SK-MEL-5 (cell line): ENCODE measurements around the gene SMCR8. TPM values are rescaled to one million over a fixed set of nuclear protein-coding genes. Genes with fewer than 3 reads are reported as not detected.
"Not testable (repeated sequence)": the region's sequence is repeated elsewhere in the genome, so short reads cannot be mapped to it uniquely, and the experiment has no call there.

ENCODE experiments used
- DNase-seq: peaks from one replicate; pipeline ENCODE4 v3.0.0-alpha.2; 2016; ENCODE audit warnings: low read depth, low spot score
- in situ Hi-C: cut with HindIII; loops from 2 replicates; pipeline ENCODE4 v1.10.0; 2016; ENCODE audit warnings: low sequenced_read_pairs, high pct_unique_total_duplicates, low pct_unique_long_range_greater_than_20kb
- total RNA-seq: library from RNA; depleted of rRNA; stranded (reverse); fragments of >200 nt; shearing (Covaris generic); gene quantifications from 2 replicates; pipeline ENCODE4 v1.2.3, GENCODE V29; 2014

Gene SMCR8
- total RNA-seq, 1 experiment from 2014 or later = 22.0 TPM

DNA sequence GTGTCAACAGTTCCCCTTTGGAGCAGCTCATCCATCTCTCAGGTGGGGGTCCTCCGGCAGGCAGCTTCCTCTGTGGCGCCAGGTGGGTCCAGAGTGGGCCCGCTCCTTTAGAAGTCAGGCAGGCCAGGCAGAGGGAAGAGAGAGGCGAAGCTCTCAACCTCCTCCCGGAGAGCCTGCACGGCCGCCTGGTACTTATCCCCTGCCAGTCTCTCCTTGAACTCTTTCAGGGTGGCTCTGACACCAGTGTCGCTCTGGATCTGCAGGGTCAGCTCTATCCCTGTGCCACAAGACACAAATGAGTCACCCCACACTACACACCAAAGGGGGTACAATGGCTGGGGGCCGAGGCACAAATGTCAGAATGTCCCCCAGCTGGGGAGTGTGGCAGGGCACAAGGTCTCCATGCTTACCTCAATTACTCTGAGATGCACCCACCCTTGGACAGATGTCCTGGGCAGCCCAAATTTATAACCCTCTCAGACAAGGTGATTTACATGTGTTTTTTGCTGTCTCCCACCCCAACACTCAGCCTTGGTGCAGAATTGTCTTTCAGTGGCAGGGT is 13.6 kb downstream of the SMCR8 start:
- DNase-seq = no peak
- in situ Hi-C loops = no loop called here

DNA sequence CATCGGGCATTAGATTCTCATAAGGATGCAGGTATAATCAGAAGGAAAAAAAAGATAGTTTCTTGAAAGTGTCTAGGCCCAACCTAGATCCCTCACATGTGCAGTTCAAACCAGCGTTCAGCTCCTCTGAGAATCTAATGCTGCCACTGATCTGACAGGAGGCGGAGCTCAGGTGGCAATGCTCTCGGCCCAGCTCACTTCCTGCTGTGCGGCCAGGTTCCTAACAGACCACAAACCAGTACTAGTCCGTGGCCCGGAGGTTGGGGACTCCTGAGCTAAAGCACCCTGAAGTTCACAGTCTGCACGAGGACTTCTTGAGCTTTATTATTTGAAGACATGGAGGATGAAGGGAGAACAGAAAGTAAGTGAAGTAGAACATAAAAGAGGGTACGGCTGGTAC is 16.8 kb downstream of the SMCR8 start:
- in situ Hi-C loops = no loop called here
- DNase-seq = no peak

DNA sequence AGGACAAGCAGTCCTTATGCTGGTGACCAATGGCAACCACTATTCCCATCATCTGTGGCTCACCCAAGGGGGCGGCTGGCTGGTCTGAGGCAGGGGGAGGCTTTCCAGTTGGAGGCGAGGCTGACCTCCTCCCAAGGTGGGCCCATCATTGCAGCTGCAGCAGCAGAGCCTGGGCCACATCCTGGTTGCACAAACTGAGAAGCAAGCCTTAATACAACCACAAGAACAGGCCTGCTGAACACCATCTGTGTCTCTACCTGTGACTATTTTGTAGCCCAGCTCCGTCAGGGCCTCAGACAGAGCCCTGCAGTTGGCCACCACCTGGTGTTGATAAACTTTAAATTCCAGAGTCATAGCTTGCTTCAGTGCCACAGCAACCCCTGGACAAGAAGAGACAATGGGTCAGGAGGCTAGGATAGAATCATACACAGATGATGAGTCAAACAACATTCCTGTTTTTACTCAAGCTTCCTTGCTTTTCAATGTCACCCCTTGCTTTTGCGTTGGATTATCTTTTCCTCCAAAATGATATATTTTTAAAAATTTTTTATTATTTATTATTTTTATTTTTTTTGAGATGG is 17.9 kb downstream of the SMCR8 start:
- no peak for DNase-seq
- in situ Hi-C loops = no loop called here

DNA sequence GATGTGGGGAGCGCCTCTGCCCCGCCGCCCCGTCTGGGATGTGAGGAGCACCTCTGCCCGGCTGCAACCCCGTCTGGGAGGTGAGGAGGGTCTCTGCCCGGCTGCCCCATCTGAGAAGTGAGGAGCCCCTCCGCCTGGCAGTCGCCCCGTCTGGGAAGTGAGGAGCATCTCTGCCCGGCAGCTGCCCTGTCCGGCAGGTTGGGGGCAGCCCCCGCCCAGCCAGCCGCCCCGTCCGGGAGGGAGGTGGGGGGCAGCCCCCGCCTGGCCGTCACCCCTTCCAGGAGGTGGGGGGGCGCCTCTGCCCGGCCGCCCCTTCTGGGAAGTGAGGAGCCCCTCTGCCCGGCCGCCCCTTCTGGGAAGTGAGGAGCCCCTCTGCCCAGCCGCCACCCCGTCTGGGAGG is 23.1 kb downstream of the SMCR8 start:
- in situ Hi-C loops, DNase-seq: not testable (repeated sequence)

DNA sequence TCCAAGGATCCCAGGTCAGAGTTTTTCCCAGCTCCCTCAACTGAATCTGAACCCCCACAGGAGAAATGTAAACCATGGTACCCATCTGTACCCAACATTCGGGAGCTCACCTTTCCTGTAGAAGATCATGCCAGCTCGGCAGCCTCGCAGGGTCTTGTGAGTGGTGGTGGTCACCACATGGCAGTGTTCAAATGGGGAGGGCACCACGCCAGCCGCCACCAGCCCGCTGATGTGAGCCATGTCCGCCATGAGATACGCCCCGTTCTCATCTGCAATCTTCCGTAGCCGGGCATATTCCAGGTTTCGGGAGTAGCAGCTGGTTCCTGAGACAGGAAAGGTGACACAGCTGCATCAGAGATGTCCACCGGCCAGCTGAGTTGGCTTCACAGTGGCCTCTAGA is 24.8 kb downstream of the SMCR8 start:
- no peak for DNase-seq
- in situ Hi-C loops = no loop called here

DNA sequence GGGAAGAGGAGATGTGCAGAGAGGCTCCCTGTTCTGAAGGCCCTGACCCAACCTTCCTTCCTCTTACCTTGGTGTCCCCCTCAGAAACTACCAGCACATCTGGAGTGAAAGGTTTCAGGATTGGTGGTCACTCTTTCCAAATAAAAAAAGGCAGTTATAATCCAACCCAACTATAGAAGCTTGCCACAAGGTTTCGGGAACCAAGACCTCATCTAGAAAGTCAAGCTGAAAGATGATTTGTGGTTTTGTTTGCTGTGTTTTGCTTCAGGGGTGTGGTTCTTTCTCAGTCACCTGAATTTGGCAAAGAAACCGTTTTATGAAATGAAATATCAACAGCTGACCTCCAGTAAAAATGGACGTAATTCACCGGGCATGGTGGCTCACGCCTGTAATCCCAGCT is 28.9 kb downstream of the SMCR8 start:
- DNase-seq = no peak
- in situ Hi-C loops = no loop called here

- DNase-seq = no peak
- in situ Hi-C loops = no loop called here
Measured at GRCh38 chr17:18353541-18353940, 38.4 kb downstream of the SMCR8 start.

DNA sequence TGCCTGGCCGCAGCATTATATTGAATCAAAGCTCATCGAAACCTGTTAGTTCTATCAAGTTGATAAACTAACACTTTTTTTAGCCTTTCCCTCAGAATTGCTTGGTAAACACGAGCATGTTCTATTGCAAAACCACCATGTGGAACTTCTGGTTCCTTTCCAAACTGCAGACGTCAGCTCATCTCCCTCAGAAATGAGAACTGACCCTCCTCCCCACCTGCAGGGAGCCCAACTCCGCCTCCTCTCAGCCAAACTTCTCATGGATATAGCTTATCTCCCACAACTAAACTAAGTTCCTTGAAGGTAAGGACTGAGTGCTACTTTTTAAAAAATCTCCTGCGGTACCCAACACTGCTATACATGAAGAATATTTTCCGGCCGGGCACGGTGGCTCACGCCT is 41.5 kb downstream of the SMCR8 start:
- in situ Hi-C loops = no loop called here
- DNase-seq = no peak

DNA sequence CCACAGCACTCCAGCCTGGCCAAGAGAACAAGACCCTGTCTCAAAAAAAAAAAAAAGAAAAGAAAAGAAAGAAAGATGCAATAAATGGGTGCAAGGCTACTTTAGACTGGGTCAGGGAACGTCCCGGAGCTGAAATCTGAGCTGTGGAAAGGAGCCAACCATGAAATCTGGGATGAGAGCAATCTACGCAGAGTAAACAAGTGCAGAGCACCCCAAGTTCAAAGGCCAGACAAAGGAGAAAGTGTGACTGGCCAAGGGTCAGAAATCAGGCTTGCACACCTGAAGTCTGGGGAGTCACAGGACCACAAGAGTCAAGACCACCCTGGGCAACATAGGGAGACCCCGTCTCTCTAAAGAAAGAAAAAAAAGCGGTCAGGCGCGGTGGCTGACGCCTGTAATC is 45.4 kb downstream of the SMCR8 start:
- in situ Hi-C loops = no loop called here
- no peak for DNase-seq

DNA sequence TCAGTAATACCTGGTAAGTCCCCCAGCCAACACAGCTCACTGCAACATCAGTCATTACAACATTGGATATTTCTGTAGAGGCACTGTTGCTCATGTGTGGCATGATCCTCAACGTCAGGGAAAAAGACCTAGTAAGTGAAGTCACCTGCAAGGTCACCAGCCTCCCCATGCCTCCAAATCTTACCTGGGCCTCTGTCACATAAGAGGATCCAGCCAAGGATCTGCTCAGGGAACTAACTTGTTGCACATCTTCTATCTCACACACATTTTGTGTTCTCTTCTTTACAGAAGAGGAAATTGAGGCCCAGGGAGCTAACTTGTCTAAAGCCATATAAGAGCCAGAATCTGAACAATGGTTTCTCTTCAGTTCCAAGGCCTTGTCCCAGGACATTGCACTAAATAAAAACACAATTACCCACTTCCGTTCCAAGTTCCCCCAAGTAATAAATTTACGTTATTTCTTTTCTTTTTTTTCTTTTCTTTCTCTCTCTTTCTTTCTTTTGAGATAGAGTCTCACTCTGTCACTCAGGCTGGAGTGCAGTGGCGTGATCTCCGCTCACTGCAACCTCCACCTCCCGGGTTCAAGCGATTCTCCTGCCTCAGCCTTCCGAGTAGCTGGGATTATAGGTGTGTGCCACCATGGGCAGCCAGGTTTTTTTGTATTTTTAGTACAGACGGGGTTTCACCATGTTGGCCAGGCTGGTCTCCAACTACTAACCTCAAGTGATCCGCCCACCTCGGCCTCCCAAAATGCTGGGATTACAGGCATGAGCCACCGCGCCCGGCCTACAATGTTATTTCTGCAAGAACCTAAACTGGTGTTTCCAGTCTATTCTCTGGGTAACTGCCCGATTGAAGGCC is 47.0 kb downstream of the SMCR8 start:
- in situ Hi-C loops = no loop called here
- no peak for DNase-seq

- in situ Hi-C loops = no loop called here
- DNase-seq = peak; percentile 55
Measured at GRCh38 chr17:18362698-18363100, 47.6 kb downstream of the SMCR8 start.

GRCh38 chr17:18363101-18364049 is 48.3 kb downstream of the SMCR8 start, which contains the start of gene SHMT1:
Gene SHMT1 (minus strand): TSS chr17:18363550. CDS start chr17:18355981, 7,569 bp downstream.
- DNase-seq = peak; percentile 87
- in situ Hi-C loops = no loop called here

DNA sequence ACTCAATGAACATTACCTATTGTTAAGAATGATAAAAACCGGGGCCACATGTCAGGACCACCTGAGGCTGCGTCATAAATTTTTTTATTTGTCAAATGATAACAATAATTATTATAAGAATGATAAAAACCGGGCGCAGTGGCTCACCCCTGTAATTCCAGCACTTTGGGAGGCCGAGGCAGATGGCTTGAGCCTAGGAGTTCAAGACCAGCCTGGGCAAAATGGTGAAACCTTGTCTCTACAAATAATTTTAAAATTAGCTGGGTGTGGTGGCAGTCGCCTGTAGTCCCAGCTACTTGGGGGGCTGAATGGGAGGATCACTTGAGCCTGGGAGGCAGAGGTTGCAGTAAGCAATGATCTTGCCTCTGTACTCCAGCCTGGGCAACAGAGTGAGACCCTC is 49.1 kb downstream of the SMCR8 start:
- no peak for DNase-seq
- in situ Hi-C loops = no loop called here

DNA sequence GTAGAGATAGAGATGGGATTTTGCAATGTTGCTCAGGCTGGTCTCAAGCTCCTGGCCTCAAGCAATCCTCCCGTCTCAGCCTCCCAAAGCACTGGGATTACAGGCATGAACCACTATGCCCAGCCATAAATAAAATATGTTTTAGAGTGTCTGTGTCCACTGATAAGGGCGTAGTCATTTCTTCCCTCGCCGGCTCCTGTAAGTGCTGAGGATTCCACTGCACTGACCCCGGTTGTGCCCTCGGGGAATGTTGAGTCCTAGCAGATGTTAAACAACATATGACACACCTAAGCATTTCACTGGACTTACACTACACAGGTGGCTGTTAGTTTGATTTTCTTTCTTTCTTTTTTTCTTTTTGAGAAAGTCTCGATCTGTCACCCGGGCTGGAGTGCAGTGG is 53.9 kb downstream of the SMCR8 start:
- in situ Hi-C loops = no loop called here
- DNase-seq = no peak

GRCh38 chr17:18370761-18371160 is 55.7 kb downstream of the SMCR8 start:
- in situ Hi-C loops = no loop called here
- DNase-seq = no peak

DNA sequence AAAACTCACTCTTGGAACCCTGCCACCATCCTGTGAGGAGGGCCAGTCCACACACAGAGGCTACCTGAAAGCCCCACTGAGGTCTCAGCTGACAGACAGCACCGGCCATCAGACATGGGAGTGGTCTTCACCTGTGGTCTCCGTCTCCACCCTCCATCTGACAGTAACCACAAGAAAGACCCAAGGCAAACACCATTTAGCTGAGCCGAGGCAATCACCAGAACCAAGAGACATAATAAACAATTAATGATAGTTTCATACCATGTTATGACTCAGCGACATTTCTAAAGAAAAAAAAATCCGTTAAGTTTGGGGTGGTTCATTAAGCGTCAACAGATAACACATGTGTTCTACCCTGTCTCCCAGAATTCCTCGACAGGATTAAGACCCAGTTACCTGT is 56.4 kb downstream of the SMCR8 start:
- DNase-seq = no peak
- in situ Hi-C loops = no loop called here

GRCh38 chr17:18373181-18373580 is 58.1 kb downstream of the SMCR8 start:
- DNase-seq, in situ Hi-C loops: not testable (repeated sequence)

- in situ Hi-C loops = no loop called here
- no peak for DNase-seq
Measured at GRCh38 chr17:18374216-18374615, 59.1 kb downstream of the SMCR8 start.
